Lower leg skin (tissue), 4 donors: ENCODE data around the gene FKRP. TPM values are rescaled to one million over a fixed set of nuclear protein-coding genes. Genes with fewer than 3 reads are reported as not detected.

Experiments
- DNase-seq, 2 donors: peaks; one replicate each; pipeline ENCODE4 v3.0.0-alpha.2; 2019; ENCODE audit warnings: low spot score in 2 of 2
- H3K4me3 ChIP-seq: fragments of 200-600 bp; sonication (generic); 2 replicates; pipeline ENCODE4 v1.5.1; 2017; ENCODE audit warnings: mild to moderate bottlenecking, low read depth; ENCODE audit not compliant: poor library complexity, severe bottlenecking
- POLR2A ChIP-seq, 2 donors: fragments of 450-650 bp; IDR thresholded peaks; one replicate each; pipeline ENCODE4 v1.6.1; 2016 to 2017; ENCODE audit warnings: antibody characterized with exemption in 2 of 2, mild to moderate bottlenecking in 1 of 2, moderate library complexity in 1 of 2
- WGBS, 2 donors: methylation state at CpG; one replicate each; pipeline ENCODE4 v1.1.5; 2018; 5-methylcytosine and 5-hydroxymethylcytosine counted together
- intact Hi-C: fragments of 100-400 bp; cut with DNase I; formaldehyde crosslinking; loops from one replicate; pipeline ENCODE4 v1.15.0; 2023; ENCODE audit warnings: low total_unique reads
- total RNA-seq, 4 donors: library from RNA; depleted of rRNA; stranded (reverse); fragments of >200 nt; gene quantifications; one replicate each; pipeline ENCODE4 v1.1.0, GENCODE V29; 2016
- TF ChIP-seq, protein P1 (sequence below), 3 donors: fragments of 450-650 bp; IDR thresholded peaks; one replicate each; pipeline ENCODE4 v1.5.1; 2016; ENCODE audit warnings: antibody characterized with exemption in 3 of 3, mild to moderate bottlenecking in 3 of 3, moderate library complexity in 2 of 3

FKRP gene
- total RNA-seq, 4 donors from 2014 or later, result 9.4 to 16.1 (median 12.8) TPM

DNA sequence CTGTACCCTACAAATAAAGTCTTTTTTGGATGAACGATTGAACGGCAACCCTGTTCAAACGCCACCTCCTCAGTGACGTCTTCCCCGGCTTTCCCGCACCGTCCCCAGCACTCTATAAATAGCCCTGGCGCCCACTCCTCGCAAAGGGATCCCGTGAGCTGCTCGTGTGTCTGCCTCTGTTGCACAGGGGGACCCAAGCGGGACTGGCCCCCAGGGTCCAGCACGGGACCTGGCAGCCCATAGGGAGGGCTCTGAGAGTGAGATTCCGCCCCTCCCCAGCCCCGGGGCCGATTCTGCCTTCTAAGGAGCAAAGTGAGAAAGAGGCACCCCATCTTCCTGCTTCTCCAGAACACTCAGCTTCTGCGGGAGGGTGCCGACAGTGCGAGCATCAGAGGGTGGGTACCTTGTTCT is 8.1 kb upstream of the FKRP start:
- DNase-seq, result no peak
- TF ChIP-seq, protein P1, sequence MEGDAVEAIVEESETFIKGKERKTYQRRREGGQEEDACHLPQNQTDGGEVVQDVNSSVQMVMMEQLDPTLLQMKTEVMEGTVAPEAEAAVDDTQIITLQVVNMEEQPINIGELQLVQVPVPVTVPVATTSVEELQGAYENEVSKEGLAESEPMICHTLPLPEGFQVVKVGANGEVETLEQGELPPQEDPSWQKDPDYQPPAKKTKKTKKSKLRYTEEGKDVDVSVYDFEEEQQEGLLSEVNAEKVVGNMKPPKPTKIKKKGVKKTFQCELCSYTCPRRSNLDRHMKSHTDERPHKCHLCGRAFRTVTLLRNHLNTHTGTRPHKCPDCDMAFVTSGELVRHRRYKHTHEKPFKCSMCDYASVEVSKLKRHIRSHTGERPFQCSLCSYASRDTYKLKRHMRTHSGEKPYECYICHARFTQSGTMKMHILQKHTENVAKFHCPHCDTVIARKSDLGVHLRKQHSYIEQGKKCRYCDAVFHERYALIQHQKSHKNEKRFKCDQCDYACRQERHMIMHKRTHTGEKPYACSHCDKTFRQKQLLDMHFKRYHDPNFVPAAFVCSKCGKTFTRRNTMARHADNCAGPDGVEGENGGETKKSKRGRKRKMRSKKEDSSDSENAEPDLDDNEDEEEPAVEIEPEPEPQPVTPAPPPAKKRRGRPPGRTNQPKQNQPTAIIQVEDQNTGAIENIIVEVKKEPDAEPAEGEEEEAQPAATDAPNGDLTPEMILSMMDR (IDR thresholded peaks at IDR 0.05), result no peak
- no peak for TF ChIP-seq POLR2A (IDR thresholded peaks at IDR 0.05)
- intact Hi-C loops, result no loop called here
- WGBS, 2 donors, result 81 to 85% methylated on average over 19 of the region's 19 CpGs
- no peak overlapping the region for H3K4me3 ChIP-seq

DNA sequence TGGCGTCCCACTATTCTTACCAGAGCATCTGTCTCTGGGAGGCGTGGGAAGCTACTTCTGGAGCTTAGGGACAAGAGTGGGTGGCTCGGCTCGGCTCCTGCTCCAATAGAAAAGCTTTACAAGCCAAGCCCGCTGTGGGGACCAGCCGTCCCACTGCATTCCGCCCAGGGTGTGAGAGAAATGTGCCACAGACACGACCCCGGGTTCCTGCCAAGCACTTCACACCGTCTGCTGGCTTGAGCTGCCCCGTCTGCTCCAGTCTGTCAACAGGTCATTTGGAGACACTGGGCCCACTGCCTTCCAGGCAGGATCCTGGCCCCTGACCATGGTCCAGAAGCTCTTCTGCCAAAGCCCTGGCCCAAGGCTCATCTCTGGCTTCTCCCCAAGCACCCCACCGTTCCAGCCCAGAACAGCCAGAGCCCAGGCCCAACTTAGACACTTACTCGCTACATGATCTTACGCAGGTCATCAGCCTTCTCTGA is 6.5 kb upstream of the FKRP start:
- intact Hi-C loops, result no loop called here
- WGBS, 2 donors, result 71 to 74% methylated on average over 13 to 14 of the region's 14 CpGs
- DNase-seq, result no peak
- H3K4me3 ChIP-seq, result no peak overlapping the region
- TF ChIP-seq POLR2A (IDR thresholded peaks at IDR 0.05), result no peak
- TF ChIP-seq, protein P1 (IDR thresholded peaks at IDR 0.05), result no peak

DNA sequence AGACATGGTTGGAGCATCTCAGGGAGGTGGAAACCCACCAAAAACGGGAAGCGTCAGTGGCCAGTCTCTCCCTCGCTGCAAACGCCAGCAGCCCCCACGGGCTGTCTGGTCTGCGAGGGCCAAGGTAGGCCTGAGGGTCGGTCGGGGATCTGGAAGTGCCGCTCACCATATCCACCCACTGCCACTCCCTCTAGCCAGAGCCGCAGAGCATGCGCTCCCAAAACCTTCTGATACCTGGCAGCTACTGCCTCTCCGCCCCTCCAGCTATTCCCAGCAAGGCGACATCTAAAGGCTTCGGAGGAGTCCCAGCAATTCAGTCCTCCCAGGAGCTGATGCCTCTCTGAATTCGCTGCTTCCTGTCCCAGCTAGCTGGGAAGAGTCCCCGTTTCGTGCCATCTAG is 4.4 kb upstream of the FKRP start:
- 71 to 72% methylated on average over 17 of the region's 17 CpGs for WGBS, 2 donors
- no peak for TF ChIP-seq POLR2A (IDR thresholded peaks at IDR 0.05)
- TF ChIP-seq, protein P1 (IDR thresholded peaks at IDR 0.05), result no peak

DNA sequence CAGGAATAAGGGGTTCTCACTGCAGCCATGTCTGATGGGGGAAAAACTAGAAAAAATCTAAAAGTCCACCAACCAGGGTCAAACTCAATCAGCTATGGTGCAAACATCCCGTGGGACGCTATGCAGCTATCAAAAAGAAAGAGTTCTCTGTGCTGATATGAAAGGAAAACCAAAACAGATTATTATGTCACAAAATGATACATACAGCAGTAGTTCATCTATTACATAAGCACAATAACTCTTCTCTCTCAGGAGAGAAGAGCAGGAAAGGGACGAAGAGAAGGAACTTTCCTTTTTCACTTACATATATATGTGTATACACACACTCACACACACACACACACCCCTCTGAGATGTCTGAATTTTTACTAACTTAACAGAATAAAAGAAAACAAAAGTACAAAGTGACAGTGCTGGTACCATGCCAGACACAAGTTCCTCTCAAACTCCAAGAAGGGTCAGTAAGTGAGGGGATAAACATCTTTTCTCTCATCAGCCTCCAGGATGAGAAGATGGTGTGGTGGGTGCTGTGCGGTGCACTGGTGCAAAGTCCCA is 2.9 kb upstream of the FKRP start:
- intact Hi-C loops, result no loop called here
- DNase-seq, result no peak
- no peak overlapping the region for H3K4me3 ChIP-seq
- WGBS, 2 donors, result 73 to 77% methylated on average over 4 of the region's 4 CpGs
- no peak for TF ChIP-seq POLR2A (IDR thresholded peaks at IDR 0.05)
- TF ChIP-seq, protein P1 (IDR thresholded peaks at IDR 0.05), result no peak

More for the DNA sequence above, 4.4 kb upstream of the FKRP start:
- intact Hi-C loops, result no loop called here
- H3K4me3 ChIP-seq, result no peak overlapping the region
- no peak for DNase-seq

DNA sequence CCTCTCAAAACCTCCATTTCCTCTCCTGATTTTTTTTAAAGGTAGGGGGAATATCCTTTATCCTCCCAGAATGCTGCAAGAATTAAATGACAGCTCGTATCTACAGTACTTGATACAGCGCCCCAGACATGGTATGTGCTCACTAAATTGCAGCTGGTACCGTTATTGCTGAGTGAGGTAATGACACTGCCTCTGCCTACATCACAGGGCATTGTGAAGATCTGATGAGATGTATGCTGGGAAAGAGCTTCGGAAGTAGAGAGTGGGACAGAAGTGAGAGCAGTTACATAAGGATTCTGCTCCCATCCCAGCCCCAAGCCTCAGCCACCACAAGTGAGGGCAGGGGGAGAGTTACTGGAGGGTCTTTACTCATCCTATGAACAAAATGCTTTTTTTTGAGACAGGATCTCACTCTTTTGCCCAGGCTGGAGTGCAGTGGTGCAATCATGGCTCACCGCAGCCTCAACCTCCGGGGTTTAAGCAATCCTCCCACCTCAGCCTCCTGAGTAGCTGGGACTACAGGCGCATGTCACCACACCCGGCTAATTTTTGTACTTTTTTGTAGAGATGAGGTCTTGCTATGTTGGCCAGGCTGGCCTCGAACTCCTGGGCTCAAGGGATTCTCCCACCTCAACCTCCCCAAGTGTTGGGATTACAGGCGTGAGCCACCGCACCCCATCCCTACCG is 1.7 kb upstream of the FKRP start:
- intact Hi-C loops, result no loop called here
- no peak for TF ChIP-seq POLR2A (IDR thresholded peaks at IDR 0.05)
- TF ChIP-seq, protein P1 (IDR thresholded peaks at IDR 0.05), result no peak
- no peak for DNase-seq
- WGBS, 2 donors, result 80 to 89% methylated on average over 12 of the region's 12 CpGs
- no peak overlapping the region for H3K4me3 ChIP-seq
